Left kidney (tissue), 8 donors: ENCODE data around the gene TRIOBP. TPM values are rescaled to one million over a fixed set of nuclear protein-coding genes. Genes with fewer than 3 reads are reported as not detected.
"Not testable (repeated sequence)": the region's sequence is repeated elsewhere in the genome, so short reads cannot be mapped to it uniquely, and the experiment has no call there.

Experiments
- DNase-seq: peaks from one replicate; pipeline ENCODE4 v3.0.0-alpha.2; 2013
- long read RNA-seq, 8 donors: transcript quantifications; one replicate each; lab custom pipeline, GENCODE V29; 2026
- polyA plus RNA-seq: library from polyadenylated mRNA; unstranded; fragments of 120-200 nt; gene quantifications from one replicate; pipeline ENCODE4 v1.2.1, GENCODE V29; 2013; ENCODE audit not compliant: insufficient read length

Gene TRIOBP
- 62.9 TPM for polyA plus RNA-seq
- long read RNA-seq, donor 1, transcript TRIOBP-203 (14 exons, 2,324 nt): major isoform, 38 of 99 reads
- long read RNA-seq, donor 1, partial matches to known transcripts: 55 of 99 reads
- long read RNA-seq, donor 1, other reads (novel, unspliced or antisense): 5 of 99 reads
- long read RNA-seq, donor 2, transcript TRIOBP-203 (14 exons, 2,324 nt): major isoform, 19 of 34 reads
- long read RNA-seq, donor 2, partial matches to known transcripts: 15 of 34 reads
- long read RNA-seq, donor 2, other reads (novel, unspliced or antisense): 0 of 34 reads
- long read RNA-seq, donor 3, transcript TRIOBP-203 (14 exons, 2,324 nt): major isoform, 12 of 19 reads
- long read RNA-seq, donor 3, partial matches to known transcripts: 5 of 19 reads
- long read RNA-seq, donor 3, other reads (novel, unspliced or antisense): 0 of 19 reads
- long read RNA-seq, donor 4, partial matches to known transcripts: 10 of 11 reads
- long read RNA-seq, donor 4, other reads (novel, unspliced or antisense): 0 of 11 reads
- long read RNA-seq, donor 5, transcript TRIOBP-203 (14 exons, 2,324 nt): major isoform, 37 of 54 reads
- long read RNA-seq, donor 5, partial matches to known transcripts: 10 of 54 reads
- long read RNA-seq, donor 5, other reads (novel, unspliced or antisense): 5 of 54 reads
- long read RNA-seq, donor 6, transcript TRIOBP-203 (14 exons, 2,324 nt): major isoform, 20 of 59 reads
- long read RNA-seq, donor 6, partial matches to known transcripts: 30 of 59 reads
- long read RNA-seq, donor 6, other reads (novel, unspliced or antisense): 7 of 59 reads
- long read RNA-seq, donor 7, transcript TRIOBP-203 (14 exons, 2,324 nt): major isoform, 27 of 74 reads
- long read RNA-seq, donor 7, partial matches to known transcripts: 37 of 74 reads
- long read RNA-seq, donor 7, other reads (novel, unspliced or antisense): 7 of 74 reads
- long read RNA-seq, donor 8, transcript TRIOBP-203 (14 exons, 2,324 nt): major isoform, 7 of 29 reads
- long read RNA-seq, donor 8, partial matches to known transcripts: 22 of 29 reads
- long read RNA-seq, donor 8, other reads (novel, unspliced or antisense): 0 of 29 reads

GRCh38 chr22:37696657-37697537 lies at the start of gene TRIOBP:
Gene TRIOBP (plus strand): TSS chr22:37697048. CDS start chr22:37701366, 4,318 bp downstream.
- peak; percentile 94 for DNase-seq

GRCh38 chr22:37647317-37647716 lies 49.5 kb upstream of the TRIOBP start:
- DNase-seq: no peak

- DNase-seq: no peak
These were observed 48.9 kb upstream of the TRIOBP start for GRCh38 chr22:37647928-37648327.

- DNase-seq: no peak
These were observed 46.2 kb upstream of the TRIOBP start for GRCh38 chr22:37650463-37651136.

- no peak for DNase-seq
These were observed 42.1 kb upstream of the TRIOBP start for GRCh38 chr22:37654563-37655251.

GRCh38 chr22:37655252-37655563 lies 41.6 kb upstream of the TRIOBP start:
- DNase-seq: no peak

- not testable (repeated sequence) for DNase-seq
These were observed 40.3 kb upstream of the TRIOBP start for GRCh38 chr22:37656583-37656982.

GRCh38 chr22:37657590-37658132 lies 39.2 kb upstream of the TRIOBP start:
- DNase-seq: no peak

GRCh38 chr22:37658133-37659065 lies 38.4 kb upstream of the TRIOBP start, which contains the start of gene PDXP:
Gene PDXP (plus strand): TSS chr22:37658723. CDS start chr22:37658783, 60 bp downstream.
- peak; percentile 99 for DNase-seq

GRCh38 chr22:37659066-37659896 lies 37.6 kb upstream of the TRIOBP start:
- no peak for DNase-seq

GRCh38 chr22:37659897-37660708 lies 36.7 kb upstream of the TRIOBP start:
- DNase-seq: no peak

- no peak for DNase-seq
These were observed 36.2 kb upstream of the TRIOBP start for GRCh38 chr22:37660709-37661045.

GRCh38 chr22:37661160-37661924 lies 35.5 kb upstream of the TRIOBP start:
- peak; percentile 55 for DNase-seq

- no peak for DNase-seq
These were observed 34.8 kb upstream of the TRIOBP start for GRCh38 chr22:37662039-37662438.

- no peak for DNase-seq
These were observed 33.2 kb upstream of the TRIOBP start for GRCh38 chr22:37663521-37664140.
